HEK293 (cell line): ENCODE data around the gene DUS3L.

Experiments
- CTCF ChIA-PET: fragments of 350-600 bp; formaldehyde crosslinking; extraction: SDS; loops from one replicate; lab custom pipeline; 2021; ENCODE audit warnings: antibody characterized with exemption; lab: Yijun Ruan, JAX
- POLR2A ChIA-PET: fragments of 300-600 bp; formaldehyde crosslinking; extraction: SDS; loops from one replicate; lab custom pipeline; 2020; ENCODE audit warnings: antibody characterized with exemption, inconsistent platforms; lab: Yijun Ruan, JAX
- H3K27ac ChIP-seq: fragments of 200-500 bp; sonication (Bioruptor generic); 2 replicates; pipeline ENCODE4 v1.5.1; 2014; ENCODE audit warnings: low read depth, low read length, control low read depth, inconsistent platforms; ENCODE audit errors: extremely low read depth
- H3K36me3 ChIP-seq, 2 experiments: fragments of 200-500 bp in 1 of 2; sonication (Bioruptor generic) in 1 of 2; 1 replicate in 1 of 2; 2 replicates in 1 of 2; pipeline ENCODE4 v1.5.1; 2014 to 2017; ENCODE audit warnings: inconsistent platforms in 2 of 2, low read length in 2 of 2; ENCODE audit not compliant: control insufficient read depth in 2 of 2, insufficient read depth in 1 of 2
- H3K4me1 ChIP-seq: fragments of 200-500 bp; sonication (Bioruptor generic); 2 replicates; pipeline ENCODE4 v1.5.1; 2014; ENCODE audit warnings: mild to moderate bottlenecking, low read length, inconsistent platforms; ENCODE audit not compliant: control insufficient read depth, insufficient read depth
- H3K4me3 ChIP-seq: 2 replicates; pipeline ENCODE4 v1.5.1; 2011; ENCODE audit warnings: low read depth, mild to moderate bottlenecking, control low read depth, low read length, moderate library complexity
- H3K9me3 ChIP-seq: fragments of 200-500 bp; sonication (Bioruptor generic); 2 replicates; pipeline ENCODE4 v1.5.1; 2014; ENCODE audit warnings: low read depth, low read length, inconsistent platforms; ENCODE audit not compliant: control insufficient read depth, insufficient read depth
- EGR2 ChIP-seq: fragments of 450-650 bp; formaldehyde crosslinking; IDR thresholded peaks from 2 replicates; pipeline ENCODE4 v1.5.1; 2016; ENCODE audit warnings: low read depth, missing biosample characterization, missing genetic modification characterization
- GLIS2 ChIP-seq: fragments of 450-650 bp; formaldehyde crosslinking; IDR thresholded peaks from 2 replicates; pipeline ENCODE4 v1.5.1; 2016; ENCODE audit warnings: missing biosample characterization, missing genetic modification characterization
- PRDM10 ChIP-seq: fragments of 450-650 bp; formaldehyde crosslinking; IDR thresholded peaks from 2 replicates; pipeline ENCODE4 v1.5.1; 2016; ENCODE audit warnings: missing biosample characterization, missing genetic modification characterization
- REPIN1 ChIP-seq: fragments of 450-650 bp; formaldehyde crosslinking; IDR thresholded peaks from 2 replicates; pipeline ENCODE4 v1.5.1; 2017; ENCODE audit warnings: missing biosample characterization, missing genetic modification characterization, low read depth
- ZBTB17 ChIP-seq: fragments of 450-650 bp; formaldehyde crosslinking; IDR thresholded peaks from 2 replicates; pipeline ENCODE4 v1.5.1; 2016; ENCODE audit warnings: missing biosample characterization, missing genetic modification characterization
- ZFHX2 ChIP-seq: fragments of 450-650 bp; formaldehyde crosslinking; conservative IDR thresholded peaks from 2 replicates; pipeline ENCODE4 v1.5.1; 2016; ENCODE audit warnings: missing biosample characterization, missing genetic modification characterization
- ZNF157 ChIP-seq: fragments of 450-650 bp; formaldehyde crosslinking; IDR thresholded peaks from 2 replicates; pipeline ENCODE4 v1.5.1; 2016; ENCODE audit warnings: missing biosample characterization, missing genetic modification characterization
- ZNF184 ChIP-seq: fragments of 450-650 bp; IDR thresholded peaks from 2 replicates; pipeline ENCODE4 v1.5.1; 2018; ENCODE audit warnings: missing biosample characterization, mild to moderate bottlenecking, missing genetic modification characterization
- ZNF211 ChIP-seq: fragments of 450-650 bp; formaldehyde crosslinking; IDR thresholded peaks from 2 replicates; pipeline ENCODE4 v1.5.1; 2016; ENCODE audit warnings: low read depth, missing biosample characterization, missing genetic modification characterization
- ZNF354C ChIP-seq: fragments of 450-650 bp; formaldehyde crosslinking; IDR thresholded peaks from 2 replicates; pipeline ENCODE4 v1.5.1; 2016; ENCODE audit warnings: missing biosample characterization, missing genetic modification characterization, low read depth, borderline replicate concordance
- ZNF530 ChIP-seq: fragments of 450-650 bp; formaldehyde crosslinking; IDR thresholded peaks from 2 replicates; pipeline ENCODE4 v1.5.1; 2016; ENCODE audit warnings: low read depth, missing biosample characterization, missing genetic modification characterization
- ZNF621 ChIP-seq: fragments of 450-650 bp; formaldehyde crosslinking; IDR thresholded peaks from 2 replicates; pipeline ENCODE4 v1.5.1; 2017; ENCODE audit warnings: missing biosample characterization, missing genetic modification characterization
- ZNF768 ChIP-seq: fragments of 450-650 bp; formaldehyde crosslinking; IDR thresholded peaks from 2 replicates; pipeline ENCODE4 v1.5.1; 2018; ENCODE audit warnings: missing biosample characterization, mild to moderate bottlenecking, missing genetic modification characterization
- ZSCAN18 ChIP-seq: fragments of 450-650 bp; formaldehyde crosslinking; IDR thresholded peaks from 2 replicates; pipeline ENCODE4 v1.5.1; 2016; ENCODE audit warnings: missing biosample characterization, missing genetic modification characterization
- TF ChIP-seq, protein P1 (sequence below): fragments of 450-650 bp; IDR thresholded peaks from 2 replicates; pipeline ENCODE4 v1.5.1; 2018; ENCODE audit warnings: missing biosample characterization, missing genetic modification characterization

Gene DUS3L

GRCh38 chr19:5785423-5785822 lies 5.5 kb downstream of the DUS3L start:
- Histone ChIP-seq H3K27ac (no peak overlapping the region), H3K9me3 (no peaks in the 10 kb centered on the region), H3K36me3 (peaks cover 11 to 67% of the 10 kb centered on the region in 2 experiments; a peak in 2 of 3 replicates), H3K4me3 (no peak overlapping the region)
- TF ChIP-seq ZFHX2 (tag by site-specific recombination), result peak; percentile 36; the same call in 1 of the 2 replicates
- no peak for TF ChIP-seq ZNF184
- no peak for TF ChIP-seq PRDM10
- 0 out of 2 replicates have a peak, but pooled peaks have one; percentile 35 for TF ChIP-seq EGR2 (tag by site-specific recombination)
- no peak for TF ChIP-seq ZNF621 (tag by site-specific recombination)
- TF ChIP-seq ZBTB17, result no peak
- no peak for TF ChIP-seq ZNF211 (tag by site-specific recombination)
- no peak for TF ChIP-seq ZSCAN18 (tag by site-specific recombination)
- no peak for TF ChIP-seq ZNF768 (tag by site-specific recombination)
- TF ChIP-seq, protein P1, sequence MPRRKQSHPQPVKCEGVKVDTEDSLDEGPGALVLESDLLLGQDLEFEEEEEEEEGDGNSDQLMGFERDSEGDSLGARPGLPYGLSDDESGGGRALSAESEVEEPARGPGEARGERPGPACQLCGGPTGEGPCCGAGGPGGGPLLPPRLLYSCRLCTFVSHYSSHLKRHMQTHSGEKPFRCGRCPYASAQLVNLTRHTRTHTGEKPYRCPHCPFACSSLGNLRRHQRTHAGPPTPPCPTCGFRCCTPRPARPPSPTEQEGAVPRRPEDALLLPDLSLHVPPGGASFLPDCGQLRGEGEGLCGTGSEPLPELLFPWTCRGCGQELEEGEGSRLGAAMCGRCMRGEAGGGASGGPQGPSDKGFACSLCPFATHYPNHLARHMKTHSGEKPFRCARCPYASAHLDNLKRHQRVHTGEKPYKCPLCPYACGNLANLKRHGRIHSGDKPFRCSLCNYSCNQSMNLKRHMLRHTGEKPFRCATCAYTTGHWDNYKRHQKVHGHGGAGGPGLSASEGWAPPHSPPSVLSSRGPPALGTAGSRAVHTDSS (tag by site-specific recombination), result no peak
- TF ChIP-seq ZNF530 (tag by site-specific recombination), result no peak
- TF ChIP-seq REPIN1 (tag by site-specific recombination), result no peak
- TF ChIP-seq ZNF354C, result no peak
- TF ChIP-seq, all 188 proteins: peak for 2
- POLR2A ChIA-PET, result no interaction called here
- H3K4me1 ChIP-seq, result no peaks in the 10 kb centered on the region
- CTCF ChIA-PET, result no interaction called here

- Histone ChIP-seq H3K27ac (no peak within 1 kb of the TSS), H3K36me3 (peaks cover 11 to 62% of the 10 kb centered on the region in 2 experiments; a peak in 2 of 3 replicates), H3K9me3 (no peaks in the 10 kb centered on the region), H3K4me1 (no peaks in the 10 kb centered on the region), H3K4me3 (no peak within 1 kb of the TSS)
- ChIA-PET POLR2A (no interaction called here), CTCF (no interaction called here)
- TF ChIP-seq ZNF157 (tag by site-specific recombination), result no peak
- TF ChIP-seq GLIS2 (tag by site-specific recombination), result 0 out of 2 replicates have a peak, but pooled peaks have one; percentile 14
Measured at GRCh38 chr19:5784581-5785147, 6.3 kb downstream of the DUS3L start, which contains the start of gene PRR22. PRR22 (minus strand) TSS chr19:5784746; CDS start chr19:5784660, 86 bp downstream.
